Activated CD4-positive, alpha-beta T cell treated with anti-CD3 and anti-CD28 coated beads for 36 hours (primary cell): ENCODE data around the gene GNG12. TPM values are rescaled to one million over a fixed set of nuclear protein-coding genes. Genes with fewer than 3 reads are reported as not detected.
"Not testable (repeated sequence)": the region's sequence is repeated elsewhere in the genome, so short reads cannot be mapped to it uniquely, and the experiment has no call there.

Experiments used
- ATAC-seq: fragments of 200-7000 bp; cut with Tn5 transposase; one replicate; pipeline ENCODE4 v1.10.0; 2021; ENCODE audit warnings: mild to moderate bottlenecking, moderate library complexity
- CTCF ChIA-PET: fragments of 350-600 bp; sonication (Branson Sonifier 250); formaldehyde crosslinking; loops from one replicate; lab custom pipeline; 2021; ENCODE audit warnings: antibody characterized with exemption; lab: Charles Lee
- POLR2A ChIA-PET: fragments of 350-600 bp; sonication (Branson Sonifier 250); formaldehyde crosslinking; loops from one replicate; lab custom pipeline; 2021; ENCODE audit warnings: antibody characterized with exemption, inconsistent platforms; lab: Charles Lee
- DNase-seq: peaks from one replicate; pipeline ENCODE4 v3.0.0-alpha.2; 2020
- H3K27ac Mint-ChIP-seq: one replicate; pipeline ENCODE4 v1.8.0; 2021; ENCODE audit warnings: mixed read lengths
- H3K27me3 Mint-ChIP-seq: one replicate; pipeline ENCODE4 v1.8.0; 2021; ENCODE audit warnings: mixed read lengths
- H3K36me3 Mint-ChIP-seq: one replicate; pipeline ENCODE4 v1.8.0; 2021; ENCODE audit warnings: low read depth, mixed read lengths
- H3K4me1 Mint-ChIP-seq: one replicate; pipeline ENCODE4 v1.8.0; 2021; ENCODE audit warnings: mixed read lengths
- H3K4me3 Mint-ChIP-seq: one replicate; pipeline ENCODE4 v1.8.0; 2021; ENCODE audit warnings: mild to moderate bottlenecking, moderate library complexity, mixed read lengths
- H3K9me3 Mint-ChIP-seq: one replicate; pipeline ENCODE4 v1.8.0; 2021; ENCODE audit warnings: low read depth, mixed read lengths
- intact Hi-C, 2 experiments: fragments of 100-400 bp; cut with DNase I in 1 of 2; cut with micrococcal nuclease in 1 of 2; formaldehyde crosslinking; loops; one replicate each; pipeline versions ENCODE4 v1.14.2 to v1.15.1; 2022 to 2024; cut with DNase I, micrococcal nuclease
- total RNA-seq, 2 experiments: library from RNA; stranded (reverse); gene quantifications; one replicate each; pipeline ENCODE4 v1.2.3, GENCODE V29; 2021

GNG12 gene
- total RNA-seq, 2 experiments from 2014 or later: 0.07 to 0.11 TPM

DNA sequence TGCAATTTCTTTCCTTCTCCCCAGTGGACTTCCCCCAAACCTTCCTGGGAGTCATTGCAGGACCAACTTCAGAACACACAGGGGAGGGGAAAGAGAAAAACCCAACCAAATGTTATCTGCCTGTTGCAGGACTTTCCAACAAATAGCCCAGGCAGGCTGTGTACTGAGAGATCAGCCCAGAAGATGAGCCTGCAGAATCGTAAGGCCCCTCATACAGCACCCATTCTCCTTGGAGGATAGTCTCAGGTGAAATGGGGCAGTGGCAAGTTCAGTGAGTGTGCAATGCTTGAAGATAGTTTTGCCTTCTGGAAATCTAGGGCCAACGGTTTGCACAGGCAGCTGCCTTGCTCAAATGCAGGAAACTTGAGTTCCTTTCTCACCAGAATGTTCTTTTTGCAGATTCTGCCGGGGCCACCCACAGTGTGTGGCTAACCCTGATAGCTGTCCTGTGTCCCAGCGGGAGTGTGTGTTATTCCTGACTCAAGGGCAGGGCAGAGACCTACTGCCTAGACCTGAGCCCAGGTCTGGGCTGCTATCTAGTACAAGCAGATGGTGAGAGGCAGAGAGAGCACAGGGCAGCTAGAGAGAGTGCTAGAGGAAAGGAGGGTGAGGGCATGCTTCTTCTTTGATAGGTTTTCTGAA is 99.5 kb downstream of the GNG12 start:
- intact Hi-C loops: no loop called here
- no peak for DNase-seq
- ChIA-PET POLR2A (no interaction called here), CTCF (interaction anchor here (1.0 to 1.4 kb wide), 5 partner anchors 26 to 200 kb away, joined by 3 to 5 read pairs (median 4); no protein-coding TSS in a partner anchor)
- no peaks in the 10 kb centered on the region for H3K9me3 Mint-ChIP-seq
- no peaks in the 10 kb centered on the region for H3K36me3 Mint-ChIP-seq
- H3K27me3 Mint-ChIP-seq: no peaks in the 10 kb centered on the region
- H3K4me3 Mint-ChIP-seq: no peak overlapping the region
- ATAC-seq: no peak
- H3K27ac Mint-ChIP-seq: no peak overlapping the region
- H3K4me1 Mint-ChIP-seq: peaks cover 26% of the 10 kb centered on the region

DNA sequence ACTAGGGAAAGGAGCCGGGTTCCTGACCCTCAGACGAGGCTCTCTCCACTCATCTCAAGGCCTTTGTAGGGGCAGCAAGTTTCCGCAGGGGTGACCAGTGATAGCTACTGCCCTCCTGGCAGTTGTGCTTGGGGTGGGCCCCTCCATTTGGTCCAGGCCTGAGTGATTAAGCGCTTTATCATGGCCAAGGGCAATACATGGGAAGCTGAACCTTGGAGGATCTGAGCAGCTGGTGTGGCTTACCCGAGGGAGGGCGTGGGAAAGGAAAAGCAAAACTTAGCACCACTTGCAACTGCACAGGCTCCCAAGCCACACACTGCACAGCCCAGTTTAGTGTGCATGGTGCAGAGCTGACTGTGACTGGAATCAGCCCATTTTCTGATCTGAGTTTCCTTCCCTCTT is 100.5 kb downstream of the GNG12 start:
- H3K9me3 Mint-ChIP-seq: no peaks in the 10 kb centered on the region
- ATAC-seq: no peak
- H3K27me3 Mint-ChIP-seq: no peaks in the 10 kb centered on the region
- ChIA-PET CTCF (interaction anchor here (0.7 to 1.3 kb wide), 3 partner anchors 27 to 149 kb away, joined by 3 read pairs; partner anchors contain the start of gene GADD45A), POLR2A (interaction anchor here (0.5 kb wide), 1 partner anchor 314 kb away, joined by 4 read pairs; no protein-coding TSS in a partner anchor)
- H3K36me3 Mint-ChIP-seq: no peaks in the 10 kb centered on the region
- no peak overlapping the region for H3K27ac Mint-ChIP-seq
- DNase-seq: no peak
- intact Hi-C loops: no loop called here
- no peak overlapping the region for H3K4me3 Mint-ChIP-seq
- H3K4me1 Mint-ChIP-seq: peaks cover 26% of the 10 kb centered on the region

GRCh38 chr1:67731322-67731721 is 101.9 kb downstream of the GNG12 start:
- POLR2A ChIA-PET: no interaction called here
- H3K4me1 Mint-ChIP-seq: peaks cover 25% of the 10 kb centered on the region
- DNase-seq (no peak), ATAC-seq (no peak)
- H3K27ac Mint-ChIP-seq: no peak overlapping the region
- no peak overlapping the region for H3K4me3 Mint-ChIP-seq
- no peaks in the 10 kb centered on the region for H3K36me3 Mint-ChIP-seq
- H3K27me3 Mint-ChIP-seq: no peaks in the 10 kb centered on the region
- CTCF ChIA-PET: interaction anchor here (1.3 kb wide), 1 partner anchor 169 kb away, joined by 3 read pairs; no protein-coding TSS in a partner anchor
- no peaks in the 10 kb centered on the region for H3K9me3 Mint-ChIP-seq
- intact Hi-C loops: no loop called here

DNA sequence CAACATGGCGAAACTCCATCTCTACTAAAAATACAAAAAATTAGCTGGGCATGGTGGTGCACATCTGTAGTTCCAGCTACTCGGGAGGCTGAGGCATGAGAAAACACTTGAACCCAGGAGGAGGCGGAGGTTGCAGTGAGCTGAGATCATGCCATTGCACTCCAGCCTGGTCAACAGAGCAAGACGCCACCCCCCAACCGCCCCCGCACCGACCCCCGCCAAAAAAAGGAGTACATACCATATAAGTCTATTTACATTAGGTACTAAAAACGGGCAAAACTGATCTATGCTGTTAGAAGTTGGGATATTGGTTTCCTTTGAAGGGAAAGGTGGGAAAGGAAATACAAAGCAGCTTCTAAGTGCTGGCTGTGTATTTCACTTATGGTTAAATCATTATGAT is 103.0 kb downstream of the GNG12 start:
- CTCF ChIA-PET: interaction anchor here (1.0 to 1.3 kb wide), 2 partner anchors 9 to 168 kb away, joined by 3 read pairs; no protein-coding TSS in a partner anchor
- H3K9me3 Mint-ChIP-seq, intact Hi-C loops, H3K27me3 Mint-ChIP-seq, H3K36me3 Mint-ChIP-seq, POLR2A ChIA-PET, H3K4me3 Mint-ChIP-seq, DNase-seq, ATAC-seq, H3K27ac Mint-ChIP-seq: not testable (repeated sequence)
- H3K4me1 Mint-ChIP-seq: peaks cover 24% of the 10 kb centered on the region

- Mint-ChIP-seq H3K4me3 (no peak overlapping the region), H3K9me3 (no peaks in the 10 kb centered on the region), H3K4me1 (peaks cover 24% of the 10 kb centered on the region), H3K36me3 (no peaks in the 10 kb centered on the region), H3K27ac (no peak overlapping the region), H3K27me3 (no peaks in the 10 kb centered on the region)
- POLR2A ChIA-PET: no interaction called here
- ATAC-seq: peak; percentile 43
- DNase-seq: no peak
- CTCF ChIA-PET: interaction anchor here (1.0 to 1.3 kb wide), 2 partner anchors 10 to 167 kb away, joined by 3 read pairs; no protein-coding TSS in a partner anchor
- intact Hi-C loops: no loop called here
These were observed 103.4 kb downstream of the GNG12 start for GRCh38 chr1:67729872-67730271.

DNA sequence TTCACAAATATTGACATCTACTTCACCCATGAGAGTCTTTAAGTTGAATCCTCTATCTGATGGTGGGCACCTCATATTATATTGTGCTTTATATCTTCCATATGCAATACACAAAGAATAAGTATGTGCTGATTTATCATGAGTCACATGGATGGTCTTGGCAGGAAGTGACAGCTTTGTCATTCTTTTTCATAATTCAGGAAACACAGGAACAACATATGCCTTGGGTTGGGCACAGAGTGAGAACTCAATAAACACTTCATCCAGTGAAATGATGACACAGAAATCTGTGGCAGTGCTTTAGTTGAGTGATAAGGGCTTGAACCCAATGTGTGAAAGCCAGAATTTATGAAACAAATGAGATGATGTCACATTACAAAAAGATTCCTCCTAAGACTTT is 107.0 kb downstream of the GNG12 start:
- peak; percentile 39 for ATAC-seq
- DNase-seq: no peak
- no peaks in the 10 kb centered on the region for H3K36me3 Mint-ChIP-seq
- peaks cover 21% of the 10 kb centered on the region for H3K4me1 Mint-ChIP-seq
- H3K9me3 Mint-ChIP-seq: no peaks in the 10 kb centered on the region
- intact Hi-C loops: no loop called here
- ChIA-PET CTCF (no interaction called here), POLR2A (no interaction called here)
- no peak overlapping the region for H3K27ac Mint-ChIP-seq
- no peaks in the 10 kb centered on the region for H3K27me3 Mint-ChIP-seq
- H3K4me3 Mint-ChIP-seq: no peak overlapping the region

GRCh38 chr1:67724928-67725560 is 108.2 kb downstream of the GNG12 start:
- H3K27me3 Mint-ChIP-seq: no peaks in the 10 kb centered on the region
- no peak for ATAC-seq
- no peak overlapping the region for H3K4me3 Mint-ChIP-seq
- H3K4me1 Mint-ChIP-seq: peaks cover 17% of the 10 kb centered on the region
- ChIA-PET POLR2A (no interaction called here), CTCF (interaction anchor here (1.0 kb wide), 1 partner anchor 35 kb away, joined by 3 read pairs; no protein-coding TSS in a partner anchor)
- H3K27ac Mint-ChIP-seq: no peak overlapping the region
- intact Hi-C loops: no loop called here
- no peaks in the 10 kb centered on the region for H3K36me3 Mint-ChIP-seq
- H3K9me3 Mint-ChIP-seq: no peaks in the 10 kb centered on the region
- DNase-seq: no peak

DNA sequence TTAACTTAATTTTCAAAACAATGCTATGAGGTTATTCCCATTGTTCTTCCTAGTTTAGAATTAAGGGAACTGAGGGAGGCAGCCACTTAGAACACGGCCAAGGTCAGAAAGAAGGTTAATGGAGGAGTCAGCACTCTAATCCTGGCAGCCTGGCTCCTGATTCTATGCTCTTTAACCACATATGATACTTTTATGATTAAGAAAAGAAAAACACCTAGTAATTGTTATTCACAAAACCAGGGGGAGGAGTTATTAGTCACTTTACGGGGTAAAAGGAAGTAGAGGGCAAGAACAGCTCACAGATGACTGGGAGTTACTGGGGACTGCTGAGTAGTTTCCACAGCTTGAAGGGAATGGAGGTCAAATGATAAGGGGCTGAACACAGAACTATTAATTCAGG is 109.6 kb downstream of the GNG12 start:
- no peaks in the 10 kb centered on the region for H3K27me3 Mint-ChIP-seq
- H3K9me3 Mint-ChIP-seq: no peaks in the 10 kb centered on the region
- no peaks in the 10 kb centered on the region for H3K36me3 Mint-ChIP-seq
- H3K4me1 Mint-ChIP-seq: peaks cover 12% of the 10 kb centered on the region
- H3K27ac Mint-ChIP-seq: no peak overlapping the region
- DNase-seq: peak; percentile 38
- no peak overlapping the region for H3K4me3 Mint-ChIP-seq
- POLR2A ChIA-PET: interaction anchor here (1.2 kb wide), 1 partner anchor 40 kb away, joined by 5 read pairs; no protein-coding TSS in a partner anchor
- ATAC-seq: peak; percentile 93
- CTCF ChIA-PET: interaction anchor here (0.7 to 1.3 kb wide), 3 partner anchors 10 to 161 kb away, joined by 3 to 6 read pairs (median 4); no protein-coding TSS in a partner anchor
- intact Hi-C loops: loop anchor here (1.0 kb wide), 2 partner anchors 38 to 39 kb away; partner anchors contain the start of gene GADD45A (in 1 of the 2)

- no peak overlapping the region for H3K27ac Mint-ChIP-seq
- H3K27me3 Mint-ChIP-seq: no peaks in the 10 kb centered on the region
- CTCF ChIA-PET: interaction anchor here (1.2 to 1.3 kb wide), 2 partner anchors 9 to 37 kb away, joined by 4 to 6 read pairs; no protein-coding TSS in a partner anchor
- H3K9me3 Mint-ChIP-seq: no peaks in the 10 kb centered on the region
- DNase-seq: no peak
- H3K36me3 Mint-ChIP-seq: no peaks in the 10 kb centered on the region
- intact Hi-C loops: loop anchor here (1.0 kb wide), 2 partner anchors 38 to 39 kb away; partner anchors contain the start of gene GADD45A (in 1 of the 2)
- ATAC-seq: no peak
- POLR2A ChIA-PET: no interaction called here
- H3K4me1 Mint-ChIP-seq: peaks cover 12% of the 10 kb centered on the region
- no peak overlapping the region for H3K4me3 Mint-ChIP-seq
These were observed 110.1 kb downstream of the GNG12 start for GRCh38 chr1:67723126-67723525.

- CTCF ChIA-PET: interaction anchor here (1.3 to 1.5 kb wide), 3 partner anchors 20 to 190 kb away, joined by 3 read pairs; no protein-coding TSS in a partner anchor
- H3K36me3 Mint-ChIP-seq: no peaks in the 10 kb centered on the region
- H3K9me3 Mint-ChIP-seq: no peaks in the 10 kb centered on the region
- no peak overlapping the region for H3K4me3 Mint-ChIP-seq
- DNase-seq: no peak
- intact Hi-C loops: no loop called here
- peaks cover 12% of the 10 kb centered on the region for H3K4me1 Mint-ChIP-seq
- no peak for ATAC-seq
- POLR2A ChIA-PET: no interaction called here
- H3K27me3 Mint-ChIP-seq: no peaks in the 10 kb centered on the region
- H3K27ac Mint-ChIP-seq: no peak overlapping the region
These were observed 110.8 kb downstream of the GNG12 start for GRCh38 chr1:67722292-67722944.

DNA sequence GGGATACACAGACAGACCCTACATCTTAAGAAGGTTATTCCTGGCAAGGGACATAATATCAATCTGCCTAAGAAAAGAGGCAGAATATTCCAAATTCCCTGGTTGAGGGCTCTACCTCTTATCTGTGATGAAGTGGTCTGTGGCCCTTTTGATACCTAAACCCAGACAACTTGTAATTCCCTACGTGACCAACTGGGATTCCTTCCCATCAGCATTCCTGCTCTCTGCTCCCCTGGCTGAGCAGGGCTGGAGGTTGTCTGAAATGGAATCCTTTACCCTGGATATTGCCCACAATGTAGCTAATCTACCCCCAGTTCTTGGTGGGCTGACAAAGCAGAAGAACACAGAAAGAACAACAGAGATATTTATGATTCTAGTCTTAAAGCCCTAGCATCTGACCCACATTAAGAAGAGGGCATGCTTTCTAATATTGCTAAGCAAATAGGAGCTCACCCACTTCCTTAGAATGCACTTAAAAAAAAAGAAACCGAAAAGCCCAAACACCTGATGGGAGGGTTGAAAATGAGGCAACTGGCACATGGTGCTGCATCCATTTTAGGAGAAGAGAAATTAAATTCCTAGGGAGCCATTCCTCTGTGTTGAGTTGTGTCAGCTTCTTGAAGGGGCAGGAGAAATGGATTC is 111.5 kb downstream of the GNG12 start:
- Mint-ChIP-seq H3K9me3 (no peaks in the 10 kb centered on the region), H3K4me1 (peaks cover 11% of the 10 kb centered on the region), H3K27me3 (no peaks in the 10 kb centered on the region), H3K36me3 (no peaks in the 10 kb centered on the region), H3K27ac (no peak overlapping the region), H3K4me3 (no peak overlapping the region)
- ATAC-seq: no peak
- POLR2A ChIA-PET: no interaction called here
- DNase-seq: no peak
- CTCF ChIA-PET: interaction anchor here (1.3 to 1.5 kb wide), 3 partner anchors 19 to 189 kb away, joined by 3 read pairs; no protein-coding TSS in a partner anchor
- intact Hi-C loops: no loop called here
